Measurements from ENCODE around the gene ARHGAP24.

The ARHGAP24 gene

GRCh38 chr4:85431156-85431555, 43.8 kb upstream of the ARHGAP24 start:
- H3K36me3 ChIP-seq, result no peaks in the 10 kb centered on the region
- H3K27me3 ChIP-seq, result peaks cover 39% of the 10 kb centered on the region
- H3K27ac ChIP-seq, result no peak overlapping the region
- H3K9me3 ChIP-seq, result no peaks in the 10 kb centered on the region
- no peaks in the 10 kb centered on the region for H3K4me1 ChIP-seq (ENCODE audit: control insufficient read depth in 1 of 2, insufficient read depth in 1 of 2, low read depth in 1 of 2, low read length in 1 of 2)
- no peak for TF ChIP-seq CTCF (IDR thresholded peaks at IDR 0.05)
- no peak overlapping the region for H3K4me3 ChIP-seq (ENCODE audit: low read depth in 1 of 2, low read length in 1 of 2)

GRCh38 chr4:85431881-85432485, 43.0 kb upstream of the ARHGAP24 start:
- Histone ChIP-seq H3K27ac (no peak overlapping the region), H3K9me3 (no peaks in the 10 kb centered on the region), H3K27me3 (peaks cover 39% of the 10 kb centered on the region), H3K4me1 (ENCODE audit: control insufficient read depth in 1 of 2, insufficient read depth in 1 of 2, low read depth in 1 of 2, low read length in 1 of 2) (no peaks in the 10 kb centered on the region), H3K36me3 (no peaks in the 10 kb centered on the region), H3K4me3 (ENCODE audit: low read depth in 1 of 2, low read length in 1 of 2) (no peak overlapping the region)
- no peak for TF ChIP-seq CTCF (IDR thresholded peaks at IDR 0.05)

DNA sequence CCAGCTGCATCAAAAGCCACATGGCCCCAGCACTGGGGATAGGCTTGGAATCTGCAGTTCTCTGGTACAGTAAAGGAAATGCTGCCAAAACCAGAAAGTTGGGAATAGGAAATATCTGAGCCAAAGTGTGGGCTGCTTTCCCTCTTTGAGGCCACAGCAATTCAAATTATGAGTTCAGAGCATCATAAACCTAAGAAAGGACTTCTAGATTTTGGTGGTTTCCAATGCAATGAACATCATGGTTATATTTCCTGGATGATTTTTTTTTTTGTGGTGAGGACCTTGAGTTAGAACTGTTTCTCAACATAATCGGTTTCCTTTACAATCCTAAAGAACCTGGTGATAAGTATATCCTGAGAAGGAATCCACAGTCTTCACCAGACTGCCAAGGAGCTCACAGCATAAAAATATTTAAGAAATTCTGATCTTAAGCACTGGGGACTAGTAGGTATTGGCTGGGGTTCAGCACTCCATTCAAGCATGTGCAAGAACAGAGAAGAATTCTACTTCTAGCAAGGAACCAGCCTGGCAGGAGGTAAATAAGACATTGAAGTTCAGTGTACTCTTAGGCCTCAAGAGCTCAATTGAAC, 29.8 kb upstream of the ARHGAP24 start:
- Histone ChIP-seq H3K9me3 (no peaks in the 10 kb centered on the region), H3K36me3 (no peaks in the 10 kb centered on the region), H3K4me1 (ENCODE audit: control insufficient read depth in 1 of 2, insufficient read depth in 1 of 2, low read depth in 1 of 2, low read length in 1 of 2) (no peaks in the 10 kb centered on the region), H3K4me3 (ENCODE audit: low read depth in 1 of 2, low read length in 1 of 2) (no peak overlapping the region), H3K27ac (no peak overlapping the region), H3K27me3 (no peaks in the 10 kb centered on the region)
- TF ChIP-seq CTCF (IDR thresholded peaks at IDR 0.05), result no peak

DNA sequence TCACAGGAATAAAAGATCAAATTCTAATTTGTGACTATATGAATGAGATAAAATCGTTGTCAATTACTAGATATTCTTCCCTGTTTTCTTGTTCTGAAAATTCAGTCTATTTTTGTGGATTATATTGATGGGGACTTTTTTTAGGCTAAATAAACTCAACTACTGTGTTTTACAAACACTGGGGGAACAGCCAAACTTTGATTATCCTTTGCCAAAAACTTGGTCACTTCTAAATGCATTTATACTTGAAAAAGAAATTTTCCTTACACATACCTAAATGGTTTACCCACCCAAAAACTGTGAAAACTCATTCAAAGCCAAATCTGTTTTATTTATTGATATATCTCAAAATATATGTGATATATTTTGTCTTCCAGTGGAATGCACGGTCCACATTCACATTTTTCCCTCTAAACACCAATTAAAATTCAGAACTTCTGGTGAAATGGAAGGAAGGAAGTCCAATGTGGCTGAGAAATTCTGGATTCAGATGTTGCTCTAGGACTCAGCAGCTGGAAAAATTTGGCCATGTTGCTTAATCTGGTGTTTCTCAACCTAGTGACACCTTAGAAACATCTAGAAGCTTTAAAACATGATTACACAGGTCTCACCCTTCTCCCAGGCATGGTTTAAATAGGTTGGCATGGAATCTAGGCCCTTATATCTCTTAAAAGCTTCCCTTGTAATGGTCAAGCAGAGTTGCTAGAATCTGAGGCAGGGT, 28.6 kb upstream of the ARHGAP24 start:
- H3K27ac ChIP-seq, result no peak overlapping the region
- TF ChIP-seq CTCF (IDR thresholded peaks at IDR 0.05), result no peak
- H3K27me3 ChIP-seq, result no peaks in the 10 kb centered on the region
- H3K4me1 ChIP-seq (ENCODE audit: control insufficient read depth in 1 of 2, insufficient read depth in 1 of 2, low read depth in 1 of 2, low read length in 1 of 2), result no peaks in the 10 kb centered on the region
- no peak overlapping the region for H3K4me3 ChIP-seq (ENCODE audit: low read depth in 1 of 2, low read length in 1 of 2)
- H3K36me3 ChIP-seq, result no peaks in the 10 kb centered on the region
- H3K9me3 ChIP-seq, result no peaks in the 10 kb centered on the region

DNA sequence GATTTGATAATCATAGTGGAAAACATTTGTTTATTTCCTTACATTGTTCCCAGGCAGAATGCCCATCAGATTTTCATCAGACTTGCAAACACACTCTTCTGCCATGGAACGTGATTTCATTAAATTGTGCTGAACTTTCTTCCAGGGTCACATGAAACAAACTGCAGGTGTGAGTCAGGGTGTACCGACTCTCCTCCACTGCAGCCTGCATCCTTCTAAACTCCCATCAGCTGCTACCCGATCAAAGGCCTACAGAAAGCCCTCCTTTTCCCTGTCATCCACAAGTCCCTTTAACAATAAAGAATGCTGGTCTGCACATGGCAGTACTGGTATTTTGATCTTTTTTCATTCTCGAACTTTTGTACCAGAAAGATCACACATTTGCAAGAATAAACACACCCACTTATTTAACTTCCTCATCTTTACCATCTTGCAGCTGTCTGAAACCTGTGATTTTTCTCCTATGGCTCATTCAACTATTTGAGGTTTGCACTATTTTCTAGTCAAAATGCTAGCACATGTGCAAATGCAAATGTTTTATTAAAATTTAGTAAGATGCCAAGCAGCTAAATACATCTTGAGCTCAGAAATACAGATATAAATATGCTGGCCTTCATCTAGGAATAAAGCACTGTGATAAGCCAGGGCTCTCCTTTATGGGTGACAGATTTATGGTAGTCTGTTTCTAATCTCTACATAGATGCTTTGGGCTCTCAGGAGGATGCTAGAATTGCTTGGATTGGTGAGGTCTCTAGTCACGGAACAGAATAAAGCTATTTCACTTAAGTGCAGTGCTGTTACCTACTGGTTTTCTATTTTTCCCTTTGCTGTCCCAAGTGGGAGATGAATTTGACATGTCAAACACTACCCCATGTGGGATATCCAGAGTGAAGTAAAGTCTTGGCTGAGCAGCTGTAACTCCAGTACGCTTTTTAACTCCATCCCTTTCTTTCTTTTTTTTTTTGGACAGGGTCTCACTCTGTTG, 25.8 kb upstream of the ARHGAP24 start:
- Histone ChIP-seq H3K4me3 (ENCODE audit: low read depth in 1 of 2, low read length in 1 of 2) (no peak overlapping the region), H3K9me3 (no peaks in the 10 kb centered on the region), H3K4me1 (ENCODE audit: control insufficient read depth in 1 of 2, insufficient read depth in 1 of 2, low read depth in 1 of 2, low read length in 1 of 2) (no peaks in the 10 kb centered on the region), H3K27me3 (no peaks in the 10 kb centered on the region), H3K36me3 (no peaks in the 10 kb centered on the region), H3K27ac (no peak overlapping the region)
- TF ChIP-seq CTCF (IDR thresholded peaks at IDR 0.05), result no peak

Measured in neutrophil (primary cell).